Activated CD4-positive, CD25-positive, alpha-beta regulatory T cell (primary cell): Measurements from ENCODE around the gene CREB5.
"Not testable (repeated sequence)": the region's sequence is repeated elsewhere in the genome, so short reads cannot be mapped to it uniquely, and the experiment has no call there.

Experiments used
- DNase-seq, 4 experiments: peaks; one replicate each; lab custom pipeline; 2025; lab: John Stamatoyannopoulos, UW

Gene CREB5

DNA sequence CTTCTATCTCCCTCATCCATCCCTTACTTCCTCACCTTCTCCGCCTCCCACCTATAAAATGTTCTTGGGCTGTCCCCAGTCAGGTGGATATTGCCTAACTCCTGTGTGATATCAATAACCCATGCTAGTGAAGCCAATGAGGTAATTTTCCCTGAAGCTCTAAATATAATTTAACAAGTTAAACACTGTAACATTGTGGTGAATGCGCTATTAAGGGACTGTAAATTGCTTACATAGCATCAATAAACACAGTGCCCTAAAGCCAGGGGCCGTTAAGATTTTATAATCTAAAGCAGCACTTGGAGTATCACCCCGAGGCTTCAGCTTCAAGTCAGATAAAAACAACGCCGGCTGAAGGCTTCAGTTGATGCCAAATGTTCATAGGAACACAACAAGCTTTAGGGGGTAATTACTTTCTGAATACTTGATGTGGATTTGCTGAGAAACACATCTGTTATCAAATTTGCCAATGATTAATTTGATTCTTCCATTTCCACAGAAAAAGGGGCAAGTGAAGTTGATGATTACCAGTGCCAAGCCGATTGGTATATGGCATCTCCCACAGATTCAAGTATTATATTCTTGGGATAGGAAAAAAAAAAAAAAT lies 138.4 kb downstream of the CREB5 start:
- no peak for DNase-seq

DNA sequence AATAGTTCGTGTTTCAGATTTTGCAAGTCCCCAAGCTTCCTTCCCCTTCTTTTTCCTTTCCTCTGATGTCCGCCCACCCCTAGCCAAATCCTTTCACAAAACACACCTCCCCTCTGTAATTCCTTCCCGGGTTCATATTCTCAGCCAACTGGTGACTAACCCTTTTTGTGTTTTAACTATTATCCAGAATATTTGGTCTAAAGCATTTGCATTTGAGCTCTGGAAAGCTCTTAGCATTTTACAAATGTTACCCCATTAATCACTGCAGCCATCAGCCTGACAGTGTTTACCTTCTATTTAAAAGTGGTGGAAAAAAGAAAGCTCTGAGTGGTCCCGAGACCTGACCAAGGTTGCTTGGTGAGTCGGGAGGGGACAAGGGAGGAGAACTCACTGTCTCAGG lies 139.0 kb downstream of the CREB5 start:
- DNase-seq: no peak

DNA sequence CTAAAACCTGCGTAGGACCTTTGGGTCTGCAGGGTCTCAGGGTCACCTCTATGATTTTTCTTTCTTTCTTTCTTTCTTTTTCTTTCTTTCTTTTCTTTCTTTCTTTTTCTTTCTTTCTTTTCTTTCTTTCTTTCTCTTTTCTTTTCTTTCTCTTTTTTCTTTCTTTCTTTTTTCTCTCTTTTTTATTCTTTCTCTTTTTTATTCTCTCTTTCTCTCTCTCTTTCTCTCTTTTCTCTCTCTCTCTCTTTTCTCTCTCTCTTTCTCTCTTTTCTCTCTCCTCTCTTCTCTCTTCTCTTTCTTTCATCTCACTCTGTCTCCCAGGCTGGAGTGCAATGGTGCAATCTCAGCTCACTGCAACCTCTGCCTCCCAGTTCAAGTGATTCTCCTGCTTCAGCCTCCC lies 139.4 kb downstream of the CREB5 start:
- not testable (repeated sequence) for DNase-seq

DNA sequence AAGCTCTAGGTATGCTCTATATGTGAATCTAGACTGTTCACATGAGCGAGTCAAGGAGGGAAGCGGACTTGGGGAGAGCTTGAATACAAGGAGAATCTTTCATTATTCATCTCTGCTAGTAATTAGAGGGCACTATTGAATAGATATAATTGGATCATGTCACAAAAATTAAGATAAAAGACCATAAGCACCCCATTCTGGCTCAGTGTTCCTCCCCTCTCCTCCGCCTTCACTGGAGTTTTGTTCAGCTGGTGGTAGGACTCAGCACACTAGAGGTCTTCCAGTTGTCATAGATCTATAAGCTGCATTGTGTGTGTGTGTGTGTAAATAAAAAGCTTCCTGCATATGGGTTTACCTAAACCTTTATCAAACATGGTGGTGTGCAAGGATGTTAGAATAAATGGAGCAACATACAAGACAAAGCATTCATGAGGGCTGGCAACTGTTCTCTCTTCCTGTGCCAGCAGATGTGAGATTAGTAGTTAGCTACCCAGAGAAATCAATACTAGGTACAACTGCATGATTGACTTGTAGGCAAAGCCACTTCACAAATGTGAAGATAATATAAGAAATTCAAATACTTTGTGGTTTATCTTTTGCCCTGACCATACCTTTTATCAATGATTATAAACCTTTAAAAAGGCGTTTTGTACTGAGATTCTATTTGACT lies 142.6 kb downstream of the CREB5 start:
- DNase-seq: no peak

DNA sequence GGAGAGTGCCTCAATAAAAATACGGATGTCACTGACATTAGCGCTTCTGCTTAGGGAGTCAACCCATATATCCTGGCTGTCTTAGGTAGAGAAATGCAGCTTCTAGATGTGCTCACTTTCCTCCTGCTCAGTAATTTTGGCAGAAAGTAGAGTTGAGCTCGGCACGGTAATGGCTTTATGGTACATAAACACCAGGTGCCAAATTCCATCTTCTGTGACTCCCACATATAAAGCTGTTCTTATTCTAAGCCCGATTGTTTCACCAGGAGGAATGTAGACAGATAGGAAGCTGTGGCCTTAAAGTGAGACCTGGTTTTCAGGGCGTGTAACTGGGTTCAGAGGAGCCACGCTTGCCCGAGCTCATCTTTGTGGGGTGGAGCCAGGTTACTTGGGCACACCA lies 143.7 kb downstream of the CREB5 start:
- no peak for DNase-seq

DNA sequence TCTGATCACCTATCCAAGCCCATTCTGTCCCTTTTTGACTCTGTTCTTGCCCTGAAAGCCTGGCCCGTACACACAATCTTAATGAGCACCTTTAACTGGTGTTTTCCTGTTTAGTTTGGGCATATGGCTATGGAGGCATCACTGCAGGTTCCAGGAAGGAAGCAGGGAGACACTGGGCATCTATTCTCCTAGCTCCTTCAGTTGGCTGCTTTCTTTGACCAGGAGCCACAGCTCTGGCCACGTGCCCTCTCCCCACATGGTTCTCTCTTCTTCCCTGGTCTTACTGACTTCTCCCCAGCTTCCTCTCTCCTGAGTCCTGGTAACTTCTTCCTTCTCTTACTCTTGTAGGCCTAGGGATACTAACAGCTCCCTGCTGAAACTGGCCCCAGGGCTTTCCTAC lies 144.4 kb downstream of the CREB5 start:
- no peak for DNase-seq

DNA sequence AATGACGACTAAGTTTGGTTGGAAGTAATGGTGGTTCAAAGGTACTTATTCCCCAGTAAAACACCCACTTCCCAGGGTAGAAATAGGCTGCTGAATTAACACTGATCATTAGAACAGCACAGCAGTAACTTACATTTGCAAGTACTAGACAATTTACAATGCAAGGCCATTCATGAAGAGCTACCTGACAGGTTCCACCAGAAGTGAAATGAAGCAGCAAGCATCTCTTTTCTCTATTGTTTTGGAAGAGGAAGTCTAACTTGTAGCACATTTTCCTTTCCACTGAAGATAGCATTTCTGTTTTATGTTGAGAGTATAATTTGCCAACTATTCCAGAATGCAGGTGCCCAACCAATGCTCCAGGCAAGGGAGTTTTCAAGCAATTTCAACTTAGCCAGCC lies 145.9 kb downstream of the CREB5 start:
- no peak for DNase-seq

DNA sequence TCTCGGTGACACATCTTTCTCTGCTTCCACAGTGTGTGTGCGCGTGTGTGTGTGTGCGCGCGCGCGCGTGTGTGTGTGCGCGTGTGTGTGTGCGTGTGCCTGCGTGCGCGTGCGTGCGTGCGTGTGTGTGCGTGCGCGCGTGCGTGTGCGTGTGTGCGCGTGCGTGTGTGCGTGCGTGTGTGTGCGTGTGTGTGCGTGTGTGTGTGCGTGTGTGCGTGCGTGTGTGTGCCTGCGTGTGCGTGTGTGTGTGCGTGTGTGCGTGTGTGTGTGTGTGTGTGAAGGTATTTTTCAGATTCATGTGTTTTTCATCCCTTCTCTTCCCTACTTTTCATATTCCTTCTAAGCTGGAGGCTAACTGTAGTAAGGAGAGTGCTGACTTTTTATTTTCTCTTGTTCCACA lies 148.4 kb downstream of the CREB5 start:
- no peak for DNase-seq

DNA sequence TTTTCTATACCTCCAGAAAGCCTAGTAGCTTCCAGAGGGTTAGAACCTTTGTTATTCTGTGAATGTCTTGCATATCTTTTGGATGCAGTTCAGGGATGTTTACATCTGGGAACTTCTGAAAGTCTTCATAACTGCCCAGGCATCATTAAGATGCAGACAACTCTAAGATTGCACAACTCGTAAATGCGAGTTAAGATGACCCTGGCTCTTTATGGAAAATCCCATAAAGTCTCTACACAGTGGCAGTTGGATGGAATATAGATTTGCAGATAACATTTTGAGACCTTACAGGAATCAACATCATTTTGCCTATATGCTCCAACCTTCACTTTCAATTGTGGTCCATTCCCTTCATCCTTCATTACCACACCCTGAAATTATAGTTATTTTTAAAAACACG lies 151.7 kb downstream of the CREB5 start:
- DNase-seq: no peak

DNA sequence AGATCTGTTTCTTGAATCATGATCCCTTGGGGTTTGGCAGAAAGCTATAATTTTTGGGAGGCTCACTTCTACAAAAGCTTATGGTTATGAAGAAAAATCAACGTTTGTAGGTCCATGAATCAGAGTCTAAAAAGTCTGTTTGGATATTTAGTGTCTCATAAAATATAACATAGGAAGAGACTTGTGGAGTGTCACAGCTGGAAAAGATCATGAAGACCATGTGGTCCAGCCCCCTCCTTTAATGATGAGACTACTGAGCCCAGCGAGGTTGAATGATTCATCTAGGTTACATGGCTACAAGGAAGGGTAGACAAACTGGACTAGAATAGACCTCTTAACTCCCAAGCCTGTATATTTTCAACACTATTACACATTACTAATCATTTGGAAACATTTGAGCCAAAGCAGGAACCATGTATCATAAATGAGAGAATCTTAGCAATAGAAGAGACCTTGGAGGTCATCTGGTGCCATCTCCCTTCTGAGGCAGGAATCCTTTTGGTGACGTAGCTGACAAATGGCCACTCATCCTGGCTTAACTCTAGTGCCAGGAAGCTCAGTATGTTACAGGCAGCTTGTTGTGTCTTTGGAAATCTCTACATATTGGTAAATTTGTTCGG lies 152.5 kb downstream of the CREB5 start:
- DNase-seq: no peak

DNA sequence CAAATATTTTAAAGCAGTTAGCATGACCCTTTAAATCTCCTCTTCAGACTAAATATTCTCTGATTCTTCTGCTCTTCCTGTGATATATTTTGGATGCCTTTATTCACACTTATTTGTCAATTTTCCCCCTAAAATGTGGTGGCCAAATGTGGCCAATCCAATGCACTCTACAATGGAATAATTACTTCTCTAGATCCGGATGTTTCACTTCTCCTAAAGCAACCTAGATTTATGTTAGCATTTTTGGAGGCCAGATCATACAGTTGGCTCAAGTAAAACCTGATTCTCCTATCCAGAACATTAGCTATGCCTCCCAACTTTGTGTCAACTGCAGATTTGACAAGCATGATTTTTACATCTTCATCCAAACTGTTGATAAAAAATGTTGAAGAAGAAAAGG lies 153.7 kb downstream of the CREB5 start:
- no peak for DNase-seq

DNA sequence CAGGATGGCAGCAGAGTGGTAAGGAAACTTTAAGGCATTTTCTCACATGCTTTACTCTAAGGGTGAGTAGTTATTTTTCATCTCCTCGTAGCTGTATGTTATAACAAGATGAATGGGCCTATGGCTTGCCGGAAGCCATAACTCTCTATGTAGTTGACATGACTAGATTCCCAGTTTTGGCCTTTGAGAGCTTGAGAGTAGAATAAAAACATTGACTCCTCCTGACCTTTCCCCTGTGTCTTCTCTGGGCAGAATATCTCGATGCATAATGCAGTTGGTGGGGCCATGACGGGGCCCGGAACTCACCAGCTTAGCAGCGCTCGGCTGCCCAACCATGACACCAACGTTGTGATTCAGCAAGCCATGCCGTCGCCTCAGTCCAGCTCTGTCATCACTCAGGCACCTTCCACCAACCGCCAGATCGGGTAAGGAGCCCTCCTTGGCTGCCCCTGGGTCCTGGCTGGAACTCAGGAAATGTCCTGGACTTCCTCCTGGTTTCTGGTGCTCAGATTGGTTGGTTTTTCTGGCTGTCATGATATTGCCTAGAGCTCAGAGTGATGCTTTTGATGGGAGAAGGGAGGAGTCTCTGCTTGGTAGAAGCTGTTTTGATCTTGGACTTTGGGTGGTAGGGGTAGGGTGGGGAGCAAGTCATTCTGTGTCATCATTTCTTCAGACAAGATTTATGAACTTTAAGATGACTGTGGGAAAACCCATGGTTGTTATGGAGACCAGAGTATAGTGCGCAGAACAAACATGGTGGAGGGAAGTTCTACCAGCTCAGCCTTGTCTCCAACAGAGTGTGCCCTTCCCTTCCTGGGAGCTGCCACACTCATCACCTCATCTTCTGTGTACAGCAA lies 158.0 kb downstream of the CREB5 start:
- DNase-seq: no peak

DNA sequence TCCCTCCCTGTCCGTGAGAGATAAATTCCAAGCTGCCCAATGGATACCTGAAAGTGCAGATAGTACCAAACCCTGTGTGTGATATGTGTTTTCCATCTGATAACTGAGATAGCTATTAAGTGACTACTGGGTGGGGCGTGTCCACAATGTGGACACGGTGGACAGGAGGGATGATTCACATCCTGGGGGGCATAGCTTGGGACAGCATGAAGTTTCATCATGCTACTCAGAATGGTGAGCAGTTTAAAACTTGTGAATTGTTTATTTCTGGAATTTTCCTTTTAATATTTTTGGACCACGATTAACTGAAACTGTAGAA lies 158.6 kb downstream of the CREB5 start:
- DNase-seq: no peak

DNA sequence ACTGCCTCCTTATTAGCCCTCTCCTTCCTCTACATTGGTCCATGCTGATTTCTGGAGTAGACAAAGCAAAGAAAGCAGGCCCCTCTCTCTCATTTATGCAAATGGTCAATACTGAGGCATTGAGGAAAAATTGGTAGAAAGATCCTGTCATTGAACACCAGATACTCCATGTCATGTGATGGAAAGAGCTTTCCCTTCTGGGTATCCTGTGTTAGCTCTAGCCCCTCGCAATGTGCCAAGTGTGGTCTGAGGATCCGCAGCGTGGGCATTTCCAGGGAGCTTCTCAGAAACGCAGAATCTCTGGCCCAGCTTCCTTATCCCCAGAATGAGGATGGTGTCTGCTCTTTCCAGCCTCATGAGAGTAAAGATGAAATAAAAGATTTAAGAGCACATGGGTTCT lies 159.1 kb downstream of the CREB5 start:
- DNase-seq: no peak

DNA sequence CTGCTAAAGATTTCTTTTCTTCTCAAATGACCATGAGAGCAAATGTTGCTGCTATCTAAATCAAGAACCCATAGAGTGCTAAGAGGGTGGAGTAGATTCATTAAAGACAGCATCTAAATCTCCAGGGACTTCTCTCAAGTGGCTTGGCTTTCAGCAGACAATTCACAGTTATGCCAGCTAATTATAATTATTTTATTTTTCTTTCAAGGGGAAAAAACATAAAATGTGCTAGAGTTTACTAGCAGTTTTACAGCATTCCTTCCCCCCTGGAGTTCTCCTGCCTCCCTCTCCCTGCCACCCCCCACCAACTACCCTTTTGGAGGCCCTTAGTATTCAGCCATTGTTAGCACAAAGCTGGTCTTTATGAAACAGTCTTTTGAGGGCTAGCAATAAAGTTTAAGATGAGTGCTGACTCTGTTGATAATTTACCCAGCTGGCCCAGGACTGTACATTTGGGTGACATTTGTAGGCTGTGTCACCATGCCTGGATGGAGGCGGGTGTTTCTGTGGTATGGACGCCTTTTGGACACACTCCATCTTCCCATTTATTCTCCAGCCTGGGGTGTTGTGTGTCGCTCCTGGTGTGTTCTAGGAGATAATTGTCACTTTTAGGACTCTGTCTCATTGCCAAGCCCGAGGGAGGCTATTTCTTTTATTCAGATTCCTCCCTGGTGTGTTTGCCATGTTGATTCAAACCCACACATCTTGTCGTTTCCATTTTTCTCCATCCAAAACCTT lies 160.2 kb downstream of the CREB5 start:
- no peak for DNase-seq

DNA sequence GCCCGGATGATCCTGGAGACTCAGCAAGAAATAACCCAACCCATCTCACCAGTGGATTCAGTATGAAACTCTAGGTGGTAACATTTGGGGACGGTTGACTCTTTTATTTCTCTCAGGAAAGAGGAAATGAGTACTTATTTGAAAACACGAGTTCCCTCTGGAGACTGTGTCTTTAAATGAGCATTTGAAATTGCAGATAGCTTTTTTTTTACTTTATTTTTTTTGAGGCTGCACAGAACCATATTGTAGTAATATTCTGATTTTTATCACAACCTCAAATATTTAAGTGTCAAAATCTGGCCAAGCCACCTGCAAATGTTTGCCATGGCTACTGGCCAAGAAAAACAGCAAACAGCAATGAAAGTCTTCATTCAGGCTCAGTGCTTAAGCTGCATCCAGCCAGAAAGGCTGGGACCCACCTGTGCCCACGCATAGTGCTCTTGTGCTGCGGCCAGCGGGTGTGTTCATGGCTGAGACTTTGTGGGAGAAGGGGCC lies 160.8 kb downstream of the CREB5 start:
- DNase-seq: no peak

DNA sequence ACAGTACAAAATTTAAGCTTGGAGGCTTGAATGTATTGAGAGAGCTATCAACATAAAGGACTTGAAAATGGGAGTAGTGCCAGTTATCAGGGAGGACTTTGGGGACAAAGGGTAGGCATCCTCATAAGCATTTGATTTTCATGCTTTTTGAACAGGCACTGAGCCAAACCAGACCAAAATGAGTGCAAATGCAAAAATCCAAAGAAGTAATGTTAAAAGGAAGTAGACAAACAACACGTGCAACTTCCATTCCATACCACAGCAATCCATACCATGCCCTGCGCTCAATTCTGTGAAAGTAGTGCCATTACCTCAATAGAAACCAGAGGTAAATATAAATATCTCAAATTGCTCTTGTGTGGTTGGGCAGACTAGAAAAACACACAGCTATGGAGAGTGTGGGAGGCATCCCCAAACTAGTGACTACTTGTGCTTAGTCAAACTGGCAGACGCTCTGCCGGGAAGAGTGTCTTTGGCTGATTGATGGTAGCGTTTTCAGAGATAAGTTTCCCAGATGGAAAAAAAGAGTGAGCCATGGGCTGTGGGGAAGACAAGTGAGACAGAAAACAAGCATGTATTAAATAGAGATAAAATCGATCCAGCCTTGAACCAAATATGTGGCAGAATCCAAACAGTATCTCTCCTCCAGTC lies 161.5 kb downstream of the CREB5 start:
- no peak for DNase-seq

DNA sequence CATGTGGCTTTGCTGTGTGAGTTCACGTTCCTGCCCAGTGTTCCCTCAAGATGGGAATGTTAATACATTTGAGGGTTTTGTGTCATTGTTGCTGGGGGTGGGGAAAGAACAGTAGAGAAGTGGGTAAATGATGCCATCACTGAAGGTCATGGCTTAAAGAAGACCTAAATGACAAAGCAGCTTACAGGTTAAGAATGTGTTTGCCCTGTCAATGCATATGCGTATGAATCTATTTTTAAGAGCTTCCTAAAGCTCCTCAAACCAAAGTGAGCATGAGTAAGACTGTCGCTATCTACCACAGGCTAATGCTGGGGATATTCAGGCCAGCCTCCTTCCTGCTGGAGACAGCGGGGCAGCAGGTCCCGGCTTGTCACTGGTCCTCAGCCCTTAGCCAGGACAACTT lies 162.9 kb downstream of the CREB5 start:
- DNase-seq: no peak

DNA sequence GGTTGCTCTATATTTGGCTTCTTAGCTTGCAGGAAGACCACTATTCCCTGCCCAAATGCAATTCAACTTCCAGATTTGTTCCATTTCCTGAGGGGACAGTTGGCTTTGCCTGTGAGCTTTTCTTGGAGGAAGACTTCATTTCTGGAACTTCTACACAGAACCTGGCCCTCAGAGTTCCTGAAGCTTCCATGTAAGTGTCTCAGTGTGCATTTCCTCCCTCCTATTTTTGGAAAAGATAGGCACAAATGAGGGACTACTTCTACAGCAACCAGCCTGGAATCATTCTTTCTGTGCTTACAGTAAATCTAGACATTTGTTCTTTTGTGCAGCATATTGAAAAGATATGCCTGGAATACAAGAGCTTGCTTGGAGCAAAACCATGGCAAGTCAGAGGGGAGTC lies 164.3 kb downstream of the CREB5 start:
- no peak for DNase-seq

DNA sequence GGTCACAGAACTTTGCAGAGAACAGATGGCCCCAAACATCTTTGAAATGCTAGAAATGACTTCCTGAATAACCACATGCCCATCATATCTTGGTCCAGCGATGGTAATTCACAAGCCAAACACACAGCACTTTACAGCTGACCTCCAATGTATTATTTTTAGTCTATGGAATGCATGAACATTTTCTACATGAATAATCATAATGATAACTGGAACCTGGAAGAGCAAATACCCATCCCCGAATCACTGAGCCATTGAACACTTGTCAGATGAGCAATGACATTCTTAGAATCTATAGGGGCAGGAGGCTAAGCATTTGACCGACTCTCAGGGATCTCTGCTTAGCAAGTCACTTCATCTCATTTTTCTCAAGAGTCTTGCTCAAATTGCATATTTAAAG lies 167.3 kb downstream of the CREB5 start:
- no peak for DNase-seq

DNA sequence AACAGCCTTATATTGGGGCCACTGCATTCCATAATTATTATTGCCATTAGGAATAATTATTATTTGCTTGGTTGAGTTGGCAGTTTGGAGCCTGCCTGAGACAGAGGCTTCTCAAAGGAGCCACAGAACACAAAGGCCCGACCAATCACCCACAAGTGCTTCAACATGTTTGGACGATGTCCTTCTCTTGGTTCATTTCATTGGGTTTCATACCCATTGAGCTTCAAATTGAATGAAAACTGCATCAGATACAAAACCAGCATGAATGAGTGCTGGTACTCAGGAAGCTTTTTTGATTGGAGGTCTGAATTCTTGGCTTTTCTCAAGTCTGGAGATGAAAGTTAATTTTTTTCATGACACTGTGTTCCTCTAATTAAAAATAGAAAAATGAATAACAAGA lies 168.3 kb downstream of the CREB5 start:
- no peak for DNase-seq

DNA sequence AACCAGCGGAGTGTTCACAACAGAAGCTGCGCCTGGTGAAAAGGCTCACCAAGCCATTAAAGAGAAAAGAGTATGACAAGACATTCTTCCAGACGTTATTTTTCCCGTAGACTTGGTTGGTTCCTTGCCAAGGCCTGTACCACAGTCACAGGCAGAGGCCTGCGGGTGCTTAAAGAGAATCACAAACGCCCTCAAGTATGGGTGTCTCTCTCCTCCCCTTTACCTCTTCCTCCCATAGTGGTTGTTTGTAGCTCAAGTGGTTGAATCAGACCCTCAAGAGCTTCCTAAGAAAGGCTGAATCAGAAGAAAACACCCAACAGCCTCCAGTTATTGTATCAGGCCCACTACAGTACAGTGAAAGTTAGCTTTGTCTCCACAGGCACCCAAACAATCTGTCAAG lies 169.0 kb downstream of the CREB5 start:
- DNase-seq: no peak
